ENCODE measurements around the gene DLL4.
"Not testable (repeated sequence)": the region's sequence is repeated elsewhere in the genome, so short reads cannot be mapped to it uniquely, and the experiment has no call there.

Gene DLL4

GRCh38 chr15:40961740-40962139, 32.6 kb downstream of the DLL4 start:
- not testable (repeated sequence) for DNase-seq

- DNase-seq, result not testable (repeated sequence)
Measured at GRCh38 chr15:40962317-40962716, 33.2 kb downstream of the DLL4 start.

- DNase-seq, result no peak
Measured at GRCh38 chr15:40963201-40963600, 34.1 kb downstream of the DLL4 start.

- DNase-seq, result no peak
Measured at GRCh38 chr15:40964006-40964405, 34.9 kb downstream of the DLL4 start.

- no peak for DNase-seq
Measured at GRCh38 chr15:40964634-40965033, 35.5 kb downstream of the DLL4 start.

GRCh38 chr15:40968290-40969085, 39.3 kb downstream of the DLL4 start:
- DNase-seq, result no peak

GRCh38 chr15:40969363-40969762, 40.2 kb downstream of the DLL4 start:
- DNase-seq, result no peak

GRCh38 chr15:40974879-40975278, 45.7 kb downstream of the DLL4 start:
- DNase-seq, result no peak

GRCh38 chr15:40976819-40977218, 47.7 kb downstream of the DLL4 start:
- no peak for DNase-seq

GRCh38 chr15:40978141-40978540, 49.0 kb downstream of the DLL4 start:
- DNase-seq, result no peak

GRCh38 chr15:40978562-40978961, 49.4 kb downstream of the DLL4 start:
- DNase-seq, result no peak

- DNase-seq, result no peak
Measured at GRCh38 chr15:40981186-40981585, 52.0 kb downstream of the DLL4 start.

- no peak for DNase-seq
Measured at GRCh38 chr15:40982855-40983254, 53.7 kb downstream of the DLL4 start.

- no peak for DNase-seq
Measured at GRCh38 chr15:40984406-40984805, 55.3 kb downstream of the DLL4 start.

- DNase-seq, result no peak
Measured at GRCh38 chr15:40984964-40985363, 55.8 kb downstream of the DLL4 start.

GRCh38 chr15:40985541-40986330, 56.6 kb downstream of the DLL4 start:
- DNase-seq, result no peak

- DNase-seq, result no peak
Measured at GRCh38 chr15:40986820-40987219, 57.7 kb downstream of the DLL4 start.

- DNase-seq, result no peak
Measured at GRCh38 chr15:40988156-40988555, 59.0 kb downstream of the DLL4 start.
